Fibroblast of peridontal ligament (primary cell): Measurements from ENCODE around the gene RSBN1.

Source experiments
- DNase-seq: peaks from one replicate; pipeline ENCODE4 v3.0.0-alpha.2; 2010; ENCODE audit errors: extremely low read depth

Gene RSBN1

GRCh38 chr1:113812661-113813135, 422 bp upstream of the RSBN1 start:
- DNase-seq, result no peak

DNA sequence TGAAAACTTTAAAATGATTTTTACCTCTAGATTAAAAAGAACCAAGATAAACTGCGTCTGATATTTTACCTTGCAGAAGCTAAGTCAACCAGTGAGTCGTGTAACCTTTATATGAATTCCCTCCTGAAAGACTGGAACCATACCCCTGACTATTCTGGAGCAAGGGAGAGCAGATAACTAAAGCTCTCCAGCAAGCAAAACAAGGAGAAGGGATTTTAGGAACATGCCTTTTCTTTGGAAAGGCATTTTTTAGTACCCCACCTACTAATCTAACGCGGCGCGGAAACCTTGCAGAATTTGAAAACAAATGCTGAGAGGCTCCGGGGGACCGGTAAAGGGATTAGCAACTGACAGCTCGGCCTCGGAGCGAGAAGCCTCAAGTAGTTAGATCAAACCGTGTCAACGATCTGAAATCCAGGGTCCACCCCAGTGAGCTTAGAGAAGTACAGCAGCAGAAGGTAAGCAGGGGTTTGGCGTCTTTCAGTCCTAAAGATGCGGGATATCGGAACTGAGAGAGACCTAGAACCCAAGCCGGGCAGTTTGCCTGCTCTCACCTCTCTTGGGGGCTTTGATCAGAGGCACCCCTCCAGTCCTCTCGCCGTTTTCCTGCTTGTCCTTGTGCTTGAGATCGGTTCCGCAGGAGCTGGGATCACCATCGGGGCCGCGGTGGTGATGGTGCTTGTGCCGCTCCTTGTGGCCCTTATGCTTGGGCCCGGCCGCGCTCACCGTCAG, 954 bp downstream of the RSBN1 start:
- peak; percentile 33 for DNase-seq

GRCh38 chr1:113809670-113810602, 2.3 kb downstream of the RSBN1 start:
- DNase-seq, result peak; percentile 41

DNA sequence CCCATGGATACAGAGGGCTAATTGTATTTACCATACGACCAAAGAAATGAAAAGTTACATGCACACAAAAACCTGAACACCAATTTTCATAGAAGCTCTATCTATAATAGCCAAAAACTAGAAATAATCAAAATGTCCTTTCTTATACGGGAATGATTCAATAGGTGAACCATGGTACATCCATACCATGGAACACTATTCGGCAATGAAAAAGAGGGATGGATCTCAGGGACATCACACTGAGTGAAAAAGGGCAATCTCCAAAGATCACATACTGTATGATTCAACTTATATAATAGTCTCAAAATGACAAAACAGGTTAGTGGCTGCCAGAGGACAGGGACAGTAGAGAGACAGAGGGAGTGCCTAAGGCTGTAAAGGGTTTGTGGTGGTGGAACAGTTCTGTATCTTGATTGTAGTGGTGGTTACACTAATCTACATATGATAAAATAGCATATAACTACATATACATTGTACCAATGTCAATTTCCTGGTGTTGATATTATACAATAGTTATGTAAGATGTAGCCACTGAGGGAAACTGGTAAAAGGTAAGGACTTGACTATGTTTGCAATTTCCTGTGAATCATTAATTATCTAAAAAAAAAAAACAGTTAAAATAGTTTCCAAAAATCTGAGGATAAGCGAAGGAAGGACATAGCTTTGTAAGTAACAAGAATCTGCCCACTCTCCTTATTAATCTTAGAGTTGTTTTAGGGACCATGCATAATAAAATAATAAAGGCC, 3.7 kb downstream of the RSBN1 start:
- DNase-seq, result no peak

GRCh38 chr1:113805639-113806038, 6.6 kb downstream of the RSBN1 start:
- DNase-seq, result no peak

- DNase-seq, result no peak
Measured at GRCh38 chr1:113805256-113805531, 7.1 kb downstream of the RSBN1 start.

- peak; percentile 57 for DNase-seq
Measured at GRCh38 chr1:113804421-113805255, 7.6 kb downstream of the RSBN1 start.

DNA sequence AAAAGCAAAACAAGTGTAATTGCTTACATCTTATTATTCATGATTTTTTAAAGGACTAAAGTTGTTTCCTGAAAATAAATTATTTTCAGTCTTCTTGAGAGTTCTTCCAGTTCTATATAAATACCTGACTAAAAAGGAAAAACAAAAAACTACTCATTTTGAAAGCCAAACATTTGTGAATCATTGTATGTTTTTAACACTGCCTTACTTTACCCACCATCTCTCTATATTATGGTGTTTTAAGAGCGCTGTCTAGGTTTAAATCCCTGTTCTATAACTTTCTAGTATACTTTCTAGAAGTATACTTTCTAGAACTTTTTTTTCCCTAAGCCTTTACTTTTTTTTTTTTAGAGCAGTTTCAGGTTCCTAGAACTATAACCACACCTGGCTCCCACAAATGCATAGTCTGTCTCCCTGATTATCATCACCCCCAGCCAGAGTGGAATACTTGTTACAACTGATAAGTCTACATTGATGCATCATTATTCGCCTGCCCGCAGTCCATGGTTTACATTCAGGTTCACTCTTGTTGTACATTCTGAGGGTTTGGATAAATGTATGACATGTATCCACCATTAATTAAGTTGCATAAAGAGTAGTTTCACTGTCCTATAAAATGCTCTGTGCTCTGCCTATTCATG, 9.8 kb downstream of the RSBN1 start:
- no peak for DNase-seq

DNA sequence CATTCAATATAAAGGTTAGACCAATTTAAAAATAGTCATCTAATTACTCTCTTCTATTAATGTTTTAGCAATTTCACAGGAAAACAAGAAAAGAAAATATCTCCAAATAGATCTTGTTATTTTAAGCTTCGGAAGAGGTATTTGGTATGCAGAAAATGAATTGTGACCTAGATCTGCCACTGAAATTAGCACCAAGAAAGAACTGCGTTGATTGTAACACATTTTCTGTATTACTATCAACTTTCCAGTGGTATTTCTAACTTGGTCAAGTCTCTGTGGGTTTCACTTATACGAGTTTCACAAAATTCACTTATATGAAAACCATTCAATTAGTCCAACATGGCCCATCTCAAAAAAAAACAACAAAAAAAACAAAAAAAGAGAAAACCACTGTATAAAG, 11.8 kb downstream of the RSBN1 start:
- DNase-seq, result no peak

GRCh38 chr1:113797472-113797871, 14.8 kb downstream of the RSBN1 start:
- DNase-seq, result no peak

GRCh38 chr1:113793878-113794834, 18.1 kb downstream of the RSBN1 start:
- no peak for DNase-seq

GRCh38 chr1:113792986-113793385, 19.3 kb downstream of the RSBN1 start:
- DNase-seq, result peak; percentile 59

DNA sequence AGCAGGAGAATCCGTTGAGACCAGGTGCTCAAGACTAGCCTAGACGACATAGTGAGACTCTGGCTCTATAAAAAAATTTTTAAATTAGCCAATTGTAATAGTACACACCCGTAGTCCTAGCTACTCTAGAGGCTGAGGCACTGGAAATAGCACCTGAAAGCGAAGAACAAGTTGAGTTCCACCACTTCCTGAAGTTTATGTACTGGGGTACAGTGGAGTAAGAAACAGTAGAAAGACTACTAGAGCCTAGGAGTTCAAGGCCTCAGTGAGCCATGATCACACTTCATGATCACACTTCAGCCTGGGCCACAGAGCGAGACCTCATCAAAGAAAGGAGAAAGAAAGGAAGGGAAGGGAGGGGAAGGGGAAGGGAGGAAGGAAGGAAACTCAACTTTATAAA, 19.8 kb downstream of the RSBN1 start:
- DNase-seq, result no peak

DNA sequence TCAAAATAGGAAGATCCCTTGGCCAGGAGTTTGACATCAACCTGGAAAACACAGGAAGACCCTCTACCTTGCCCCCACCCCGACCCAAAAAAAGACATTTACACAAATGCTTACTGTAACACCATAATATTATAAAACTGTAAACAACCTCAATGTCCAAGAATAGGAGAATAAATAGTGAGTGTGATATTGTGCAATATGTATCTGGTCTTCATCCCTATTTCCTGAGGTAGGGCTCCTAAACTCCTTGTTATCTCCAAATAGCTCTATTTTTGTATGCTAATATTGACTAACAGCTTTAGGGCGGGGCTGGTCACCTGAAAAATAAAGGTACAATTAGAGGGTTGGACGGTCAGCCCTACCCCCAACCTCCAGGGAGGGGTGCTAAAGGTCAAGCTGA, 23.5 kb downstream of the RSBN1 start:
- DNase-seq, result no peak

GRCh38 chr1:113787663-113788062, 24.6 kb downstream of the RSBN1 start:
- DNase-seq, result no peak

GRCh38 chr1:113786069-113786468, 26.2 kb downstream of the RSBN1 start:
- peak; percentile 27 for DNase-seq

DNA sequence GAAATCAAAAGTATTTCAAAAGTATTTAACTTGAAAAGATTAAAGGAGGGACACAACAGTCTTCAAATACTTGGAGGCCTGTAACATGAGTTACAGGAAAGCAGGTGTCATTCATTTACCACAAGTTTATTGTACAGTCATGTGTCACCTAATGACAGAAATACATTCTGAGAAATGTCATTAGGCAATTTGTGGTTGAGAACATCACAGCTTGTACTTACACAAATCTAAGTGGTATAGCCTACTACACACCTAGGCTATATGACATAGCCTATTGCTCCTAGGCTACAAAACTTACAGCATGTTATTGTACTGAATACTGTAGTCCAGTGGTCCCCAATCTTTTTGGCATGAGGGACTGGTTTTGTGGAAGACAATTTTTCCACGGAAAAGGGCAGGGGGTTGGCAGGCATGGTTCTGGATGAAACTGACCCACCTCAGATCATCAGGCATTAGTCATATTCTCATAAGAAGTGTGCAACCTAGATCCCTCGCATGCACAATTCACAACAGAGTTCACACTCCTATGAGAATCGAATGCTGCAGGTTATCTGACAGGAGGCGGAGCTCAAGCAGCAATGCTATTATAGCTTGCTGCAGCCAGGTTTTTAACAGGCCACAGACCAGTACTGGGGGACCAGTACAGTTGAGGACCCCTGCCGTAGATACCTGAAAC, 28.0 kb downstream of the RSBN1 start:
- DNase-seq, result no peak

- DNase-seq, result peak; percentile 69
Measured at GRCh38 chr1:113783254-113784103, 28.8 kb downstream of the RSBN1 start.
